NCI-H146 (cell line): ENCODE measurements around the gene SEMA5B.

Source experiments
- DNase-seq: peaks from one replicate; lab custom pipeline; 2025; lab: John Stamatoyannopoulos, UW

Gene SEMA5B

DNA sequence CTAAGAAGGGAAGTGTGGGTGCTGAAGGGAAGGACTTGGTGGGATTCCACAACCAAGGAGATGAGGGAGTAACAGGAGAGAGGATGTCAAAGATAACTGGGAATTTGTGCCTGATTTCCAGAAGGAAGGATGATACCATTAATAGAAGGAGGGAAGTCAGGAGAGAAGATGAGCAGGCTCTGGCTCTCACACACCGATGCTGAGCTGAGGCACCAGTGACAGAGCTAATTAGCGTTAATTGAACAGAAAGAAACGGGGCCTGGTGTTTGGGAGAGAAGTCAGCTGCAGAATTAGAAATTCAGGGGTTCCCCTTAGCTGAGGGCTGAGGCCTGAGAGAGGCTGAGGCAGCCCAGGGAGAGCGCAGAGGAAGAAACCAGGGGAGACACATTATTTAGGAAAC, 27.4 kb upstream of the SEMA5B start:
- no peak for DNase-seq

DNA sequence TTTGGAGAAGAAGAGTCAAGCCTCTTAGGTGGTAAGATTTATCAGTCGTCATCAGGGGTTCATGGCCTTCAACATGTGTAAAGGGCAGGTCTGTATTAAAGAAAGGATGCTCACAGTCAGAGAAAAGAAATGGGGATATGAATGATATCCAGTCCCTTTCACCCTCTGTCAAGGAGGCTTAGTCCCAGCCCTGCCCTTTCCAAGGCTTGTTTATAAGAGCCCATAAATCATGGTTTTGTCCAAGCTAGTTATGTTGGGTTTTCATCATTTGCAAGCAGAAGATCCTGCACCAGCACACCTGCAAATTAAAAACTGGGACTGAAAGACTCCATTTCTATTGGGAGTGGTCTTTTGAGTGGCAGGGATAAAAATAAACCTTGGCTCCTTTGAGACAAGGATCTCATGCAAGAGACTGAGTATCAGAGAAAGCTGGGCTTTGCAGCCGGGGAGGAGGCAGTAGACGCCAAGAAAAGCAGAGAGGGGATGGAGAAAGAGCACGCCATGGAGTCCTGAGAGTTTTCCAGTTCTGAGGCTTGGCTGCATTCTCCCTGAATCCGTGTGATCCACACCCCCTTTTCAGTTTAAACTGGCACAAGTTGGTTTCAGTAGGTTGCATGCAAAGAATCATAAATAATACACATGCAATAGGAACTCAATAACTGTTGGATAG, 26.7 kb upstream of the SEMA5B start:
- DNase-seq, result no peak

DNA sequence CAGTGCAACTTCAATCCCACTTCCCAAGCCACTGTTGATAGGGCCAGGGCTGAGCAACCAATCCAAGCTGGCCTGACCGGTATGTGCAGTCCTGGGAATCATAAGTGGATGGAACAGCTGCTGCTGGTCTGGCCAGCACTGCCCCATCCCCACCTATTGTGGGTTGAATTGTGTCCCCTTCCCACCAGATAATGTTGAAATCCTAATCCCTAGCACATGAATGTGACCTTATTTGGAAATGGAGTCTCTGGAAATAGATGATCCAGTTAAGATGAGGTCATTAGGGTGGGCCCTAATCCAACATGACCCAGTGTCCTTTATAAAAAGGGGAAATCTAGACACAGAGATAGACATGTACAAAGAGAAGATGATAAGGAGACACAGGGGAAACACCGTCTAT, 25.5 kb upstream of the SEMA5B start:
- no peak for DNase-seq

GRCh38 chr3:123050666-123051065, 23.1 kb upstream of the SEMA5B start:
- DNase-seq, result no peak

DNA sequence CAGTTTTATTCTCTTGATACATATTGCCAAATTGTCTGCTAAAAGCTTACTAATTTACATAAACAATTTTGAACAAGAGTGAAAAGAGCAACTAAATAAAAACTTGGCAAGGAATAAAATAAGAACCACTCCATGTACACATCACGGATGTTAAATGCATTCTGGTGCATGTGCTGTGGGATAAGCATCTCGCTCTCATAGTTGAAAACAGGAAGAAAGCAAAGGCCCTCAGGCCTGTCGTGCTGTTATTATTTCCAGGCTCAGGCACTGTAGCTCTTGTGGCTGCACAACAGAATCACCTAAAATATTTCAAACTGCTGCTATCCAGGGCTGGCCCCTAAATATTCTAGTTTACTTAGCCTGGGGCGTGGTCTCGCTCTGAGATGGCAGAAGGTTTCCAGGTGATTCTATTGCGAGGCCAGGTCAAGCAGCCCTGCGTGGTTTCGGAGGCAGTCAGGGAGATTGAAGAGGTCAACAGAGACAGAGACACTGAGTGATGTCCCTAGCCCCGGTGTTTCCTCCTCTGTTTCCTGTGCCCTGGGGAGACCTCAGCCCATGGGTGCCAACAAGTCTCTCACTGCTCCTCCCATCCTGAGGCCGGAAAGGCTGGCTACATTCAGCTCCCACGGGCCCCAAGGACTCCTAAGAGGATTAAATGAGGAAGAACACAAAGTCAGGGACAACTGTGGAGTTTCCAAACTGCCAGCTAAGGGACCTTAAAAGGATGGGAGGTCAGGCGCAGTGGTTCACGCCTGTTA, 21.1 kb upstream of the SEMA5B start:
- DNase-seq, result no peak

DNA sequence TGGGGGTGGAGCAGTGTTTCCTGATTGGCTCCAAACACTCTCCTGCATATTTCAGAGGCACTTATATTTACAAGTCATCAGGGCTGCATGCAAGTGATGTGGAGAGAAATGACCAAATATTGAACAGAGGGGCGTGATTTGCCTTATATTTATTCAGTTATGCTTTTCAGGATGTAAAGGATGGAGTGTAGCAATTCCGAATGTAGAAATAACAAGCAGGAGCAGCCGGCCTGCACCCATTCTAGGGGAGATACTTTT, 19.4 kb upstream of the SEMA5B start:
- no peak for DNase-seq

- DNase-seq, result no peak
Measured at GRCh38 chr3:123046262-123047061, 18.9 kb upstream of the SEMA5B start.

GRCh38 chr3:123044981-123045763, 17.6 kb upstream of the SEMA5B start:
- no peak for DNase-seq

DNA sequence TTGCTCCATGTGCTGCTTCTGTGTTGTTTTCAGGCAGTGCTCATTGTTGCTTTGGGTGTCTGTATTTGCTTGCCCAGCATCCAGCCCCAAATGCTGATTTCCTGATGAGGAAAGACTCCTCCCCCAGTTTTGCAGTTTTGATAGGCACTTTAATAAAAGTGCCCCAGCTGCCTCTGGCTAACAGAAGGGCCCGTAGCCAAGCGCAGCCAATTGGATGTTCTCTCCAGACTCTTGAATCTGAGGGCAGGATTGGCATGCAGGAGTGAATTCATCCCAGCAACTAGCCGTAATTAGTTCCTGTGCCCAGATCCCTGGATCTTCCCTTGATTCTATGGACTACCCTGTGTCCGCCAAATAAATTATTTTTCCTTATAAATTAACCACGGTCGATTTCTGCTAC, 14.8 kb upstream of the SEMA5B start:
- no peak for DNase-seq

- DNase-seq, result peak; percentile 61
Measured at GRCh38 chr3:123039178-123039577, 11.6 kb upstream of the SEMA5B start.

DNA sequence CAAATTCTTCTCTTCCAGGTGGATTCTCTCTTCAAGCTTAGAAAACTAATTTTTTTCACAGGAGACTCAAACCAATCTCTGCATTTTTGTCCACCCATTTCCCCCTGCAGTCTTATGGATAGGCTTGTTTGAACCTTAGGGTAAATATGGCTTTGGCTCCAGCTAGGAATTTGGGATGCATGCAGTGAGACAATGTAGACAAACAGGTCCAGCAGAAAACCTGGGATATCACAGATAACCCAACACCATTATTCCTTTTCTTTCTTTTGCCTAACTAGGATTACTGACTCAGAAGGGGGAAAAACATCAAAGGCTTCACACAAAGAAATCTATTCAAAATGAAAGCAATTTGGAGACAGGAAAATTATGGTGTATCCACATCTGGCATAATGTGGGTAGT, 11.2 kb upstream of the SEMA5B start:
- peak; percentile 51 for DNase-seq

DNA sequence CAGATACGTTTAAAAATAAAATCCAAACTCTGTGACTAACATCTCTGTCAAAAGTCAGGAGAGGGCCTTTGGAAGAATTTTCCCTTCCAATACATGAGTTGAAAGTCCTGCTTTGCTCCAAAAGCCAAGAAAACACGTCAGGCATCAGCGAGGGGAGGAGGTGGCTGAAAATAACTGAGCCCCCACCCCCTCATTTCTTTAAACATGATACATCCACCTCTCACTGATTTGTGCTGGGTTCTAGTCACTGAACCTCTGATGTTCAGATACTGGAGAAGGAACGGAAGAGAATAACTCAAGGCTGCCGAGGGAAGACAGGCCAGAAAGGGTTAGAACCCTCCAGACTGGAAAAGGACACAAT, 9.4 kb upstream of the SEMA5B start:
- DNase-seq, result no peak

GRCh38 chr3:123036352-123037014, 8.9 kb upstream of the SEMA5B start:
- DNase-seq, result no peak

GRCh38 chr3:123034996-123035395, 7.4 kb upstream of the SEMA5B start:
- no peak for DNase-seq

GRCh38 chr3:123034120-123034519, 6.6 kb upstream of the SEMA5B start:
- DNase-seq, result no peak

DNA sequence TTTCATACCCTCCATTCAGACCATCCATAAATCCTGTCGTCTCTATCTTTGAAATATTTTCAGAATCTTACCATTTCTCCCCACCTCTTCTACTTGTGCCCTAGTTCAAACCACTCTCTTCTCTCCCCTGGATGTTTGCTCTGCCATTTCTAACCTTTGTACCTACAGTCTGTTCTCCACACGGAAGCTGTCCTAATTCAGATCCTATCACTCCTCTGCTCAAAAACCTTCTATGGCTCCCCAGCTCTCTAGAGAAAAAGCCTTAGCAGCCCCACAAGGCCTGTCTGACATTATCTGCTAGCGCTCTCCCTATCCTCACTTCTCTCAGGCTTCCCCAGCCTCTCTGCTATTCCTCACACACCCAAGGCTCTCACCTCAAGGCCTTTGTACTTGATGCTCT, 4.5 kb upstream of the SEMA5B start:
- DNase-seq, result no peak

GRCh38 chr3:123031051-123031450, 3.5 kb upstream of the SEMA5B start:
- peak; percentile 51 for DNase-seq

GRCh38 chr3:123028233-123028828, 768 bp upstream of the SEMA5B start:
- DNase-seq, result peak; percentile 84

DNA sequence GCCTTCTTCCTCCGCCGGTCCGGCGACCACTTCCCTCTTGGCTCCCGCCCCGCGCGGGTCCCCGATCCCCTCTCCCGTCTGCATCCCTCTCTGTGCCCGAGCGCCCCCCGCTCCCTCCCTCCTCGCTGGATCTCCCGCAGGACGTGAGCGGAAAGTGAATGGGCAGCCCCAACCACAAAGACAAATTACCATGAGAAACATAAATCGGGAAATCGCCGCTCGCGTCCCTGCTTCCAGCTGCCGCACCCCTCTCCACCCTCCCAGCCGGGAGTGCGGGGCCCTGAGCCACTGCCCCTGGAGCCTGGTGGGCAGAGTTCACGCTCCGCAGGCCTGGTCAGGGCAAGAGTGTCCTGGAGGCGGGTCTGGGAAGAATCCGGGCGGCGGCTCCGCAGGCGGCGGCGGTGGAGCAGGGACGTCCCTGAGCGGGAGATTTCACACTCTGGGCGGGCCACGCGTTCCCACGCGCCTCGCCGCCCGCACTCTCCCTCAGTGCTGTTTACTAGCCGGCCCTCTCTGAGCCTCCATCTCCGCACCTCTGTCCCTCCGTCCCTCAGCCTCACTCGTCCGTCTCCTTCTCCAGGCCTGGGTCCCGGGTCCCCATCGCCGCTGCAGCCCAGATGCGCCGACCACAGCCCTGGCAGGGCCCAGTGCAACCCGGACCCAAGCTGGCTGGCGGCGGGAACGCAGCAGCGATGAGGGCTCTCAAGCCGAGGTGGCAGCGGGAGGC, 835 bp downstream of the SEMA5B start:
- peak; percentile 61 for DNase-seq

GRCh38 chr3:123025642-123026521, 1.7 kb downstream of the SEMA5B start:
- DNase-seq, result no peak
